Right ventricle myocardium inferior (tissue), 1 donor: ENCODE results near the gene HOXD10. TPM values are rescaled to one million over a fixed set of nuclear protein-coding genes. Genes with fewer than 3 reads are reported as not detected.

Source experiments
- ATAC-seq: fragments of 200-7000 bp; cut with Tn5 transposase; one replicate; pipeline ENCODE4 v1.9.1; 2020; ENCODE audit warnings: mild to moderate bottlenecking, moderate library complexity
- DNase-seq: peaks from one replicate; pipeline ENCODE4 v3.0.0; 2021; ENCODE audit errors: missing footprints
- intact Hi-C: fragments of 100-400 bp; cut with DNase I; formaldehyde crosslinking; loops from one replicate; pipeline ENCODE4 v1.11.0; 2022
- total RNA-seq: library from RNA; stranded (reverse); fragmentation: NEBNext Ultra II Directional; extraction: Animal tissue kit (Norgen Biotek cat#: 25700); gene quantifications from one replicate; pipeline ENCODE4 v1.2.1, GENCODE V29; 2021
- donor health status: DM: no; HTN: yes; CAD: no; lungs with severe emphysema.

HOXD10 gene
- total RNA-seq, 1 donor from 2014 or later: not detected

GRCh38 chr2:176151442-176152287 is 35.1 kb downstream of the HOXD10 start, which contains the start of gene HOXD4:
Gene HOXD4, plus strand, starts transcription at chr2:176151550. Its CDS starts 84 bp downstream, at chr2:176151634.
- ATAC-seq (no peak), DNase-seq (no peak)

GRCh38 chr2:176152350-176153181 is 36.0 kb downstream of the HOXD10 start:
- intact Hi-C loops: no loop called here
- ATAC-seq: no peak
- no peak for DNase-seq

More at GRCh38 chr2:176151442-176152287, 35.1 kb downstream of the HOXD10 start, which contains the start of gene HOXD4:
- intact Hi-C loops: no loop called here

- ATAC-seq: no peak
- DNase-seq: no peak
- intact Hi-C loops: no loop called here
These were observed 38.1 kb downstream of the HOXD10 start for GRCh38 chr2:176154576-176155252.

- no peak for DNase-seq
- intact Hi-C loops: no loop called here
- no peak for ATAC-seq
These were observed 38.9 kb downstream of the HOXD10 start for GRCh38 chr2:176155356-176156044.

GRCh38 chr2:176156301-176156806 is 39.8 kb downstream of the HOXD10 start:
- intact Hi-C loops: no loop called here

GRCh38 chr2:176156807-176157498 is 40.4 kb downstream of the HOXD10 start, which contains the start of gene HOXD3:
Gene HOXD3, plus strand, starts transcription at chr2:176157307. Its CDS starts 11,808 bp downstream, at chr2:176169115.
- no peak for DNase-seq
- intact Hi-C loops: no loop called here
- ATAC-seq: no peak

More at GRCh38 chr2:176156301-176156806, 39.8 kb downstream of the HOXD10 start:
- no peak for DNase-seq
- no peak for ATAC-seq

GRCh38 chr2:176157499-176158185 is 41.1 kb downstream of the HOXD10 start:
- intact Hi-C loops: no loop called here
- no peak for ATAC-seq
- no peak for DNase-seq

- DNase-seq (no peak), ATAC-seq (no peak)
- intact Hi-C loops: no loop called here
These were observed 41.6 kb downstream of the HOXD10 start for GRCh38 chr2:176158186-176158591.

- ATAC-seq: no peak
- no peak for DNase-seq
- intact Hi-C loops: no loop called here
These were observed 42.5 kb downstream of the HOXD10 start for GRCh38 chr2:176158855-176159662.

- intact Hi-C loops: no loop called here
- ATAC-seq (no peak), DNase-seq (no peak)
These were observed 43.2 kb downstream of the HOXD10 start for GRCh38 chr2:176159663-176160250.

- ATAC-seq (no peak), DNase-seq (no peak)
- intact Hi-C loops: no loop called here
These were observed 43.8 kb downstream of the HOXD10 start for GRCh38 chr2:176160251-176160985.

GRCh38 chr2:176160986-176161824 is 44.6 kb downstream of the HOXD10 start:
- no peak for ATAC-seq
- DNase-seq: no peak
- intact Hi-C loops: no loop called here

- ATAC-seq (no peak), DNase-seq (no peak)
- intact Hi-C loops: no loop called here
These were observed 45.4 kb downstream of the HOXD10 start for GRCh38 chr2:176161825-176162626.
